HG02678 (cell line): ENCODE measurements around the gene ALDH9A1.
"Not testable (repeated sequence)": the region's sequence is repeated elsewhere in the genome, so short reads cannot be mapped to it uniquely, and the experiment has no call there.

Source experiments
- ATAC-seq: cut with Tn5 transposase; IDR thresholded peaks from one replicate; pipeline ENCODE4 v1.9.1; 2021; ENCODE audit warnings: mild to moderate bottlenecking, moderate library complexity; ENCODE audit not compliant: unreplicated experiment

ALDH9A1 gene

GRCh38 chr1:165688046-165688445 is 10.3 kb downstream of the ALDH9A1 start:
- no peak for ATAC-seq

- peak; percentile 18 for ATAC-seq
Observed at GRCh38 chr1:165686971-165687433, 11.4 kb downstream of the ALDH9A1 start.

GRCh38 chr1:165686121-165686970 is 12.0 kb downstream of the ALDH9A1 start:
- peak; percentile 58 for ATAC-seq

GRCh38 chr1:165683848-165684485 is 14.4 kb downstream of the ALDH9A1 start:
- ATAC-seq = no peak

GRCh38 chr1:165680773-165681172 is 17.6 kb downstream of the ALDH9A1 start:
- not testable (repeated sequence) for ATAC-seq

GRCh38 chr1:165680303-165680702 is 18.1 kb downstream of the ALDH9A1 start:
- no peak for ATAC-seq

GRCh38 chr1:165679282-165680036 is 18.9 kb downstream of the ALDH9A1 start:
- no peak for ATAC-seq

GRCh38 chr1:165678509-165678908 is 19.9 kb downstream of the ALDH9A1 start:
- no peak for ATAC-seq

GRCh38 chr1:165675794-165676193 is 22.6 kb downstream of the ALDH9A1 start:
- no peak for ATAC-seq

- no peak for ATAC-seq
Observed at GRCh38 chr1:165674599-165674998, 23.8 kb downstream of the ALDH9A1 start.

- no peak for ATAC-seq
Observed at GRCh38 chr1:165671526-165671925, 26.8 kb downstream of the ALDH9A1 start.

- no peak for ATAC-seq
Observed at GRCh38 chr1:165668184-165668583, 30.2 kb downstream of the ALDH9A1 start.

GRCh38 chr1:165666152-165666825 is 32.1 kb downstream of the ALDH9A1 start:
- no peak for ATAC-seq

- ATAC-seq = no peak
Observed at GRCh38 chr1:165662186-165662585, 36.2 kb downstream of the ALDH9A1 start.

- ATAC-seq = no peak
Observed at GRCh38 chr1:165661703-165662102, 36.7 kb downstream of the ALDH9A1 start.

- no peak for ATAC-seq
Observed at GRCh38 chr1:165659581-165659895, 38.8 kb downstream of the ALDH9A1 start.

GRCh38 chr1:165658766-165659580 is 39.4 kb downstream of the ALDH9A1 start:
- not testable (repeated sequence) for ATAC-seq

- no peak for ATAC-seq
Observed at GRCh38 chr1:165650981-165651625, 47.3 kb downstream of the ALDH9A1 start.

- ATAC-seq = no peak
Observed at GRCh38 chr1:165648919-165649572, 49.3 kb downstream of the ALDH9A1 start.
